Measurements from ENCODE around the gene DNAJC5.

DNA sequence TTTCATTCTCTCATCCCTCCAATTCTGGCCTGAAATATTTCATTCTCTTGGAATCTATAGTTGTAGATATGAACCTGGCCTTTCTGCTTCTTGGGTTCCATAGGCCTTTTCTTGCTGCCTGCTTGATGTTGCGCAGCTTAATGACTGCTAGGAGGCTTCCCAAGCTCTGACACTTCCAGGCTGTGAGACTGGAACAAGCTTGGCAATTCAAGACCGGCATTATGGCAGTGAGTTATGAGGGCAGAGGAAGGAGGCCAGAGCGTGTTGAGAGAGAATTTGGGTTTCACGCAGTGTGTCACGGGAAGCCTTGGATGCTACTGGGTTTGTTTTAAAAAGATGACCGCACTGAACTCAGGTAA, 948 bp upstream of the DNAJC5 start:
- no peak for TF ChIP-seq CTCF (IDR thresholded peaks at IDR 0.05; ENCODE audit: insufficient read depth, low read length, poor library complexity, severe bottlenecking)
- TF ChIP-seq EZH2phosphoT487 (conservative IDR thresholded peaks at IDR 0.05; ENCODE audit: low read length) = no peak

All from SU-DHL-6 (cell line).